ENCODE measurements around the gene DYRK2. TPM values are rescaled to one million over a fixed set of nuclear protein-coding genes. Genes with fewer than 3 reads are reported as not detected.

The DYRK2 gene
- total RNA-seq, 1 donor from 2014 or later = 50.7 TPM

- Histone ChIP-seq H3K27me3 (ENCODE audit: insufficient read depth, low read length) (no peaks in the 10 kb centered on the region), H4K20me1 (ENCODE audit: insufficient read depth, low read length) (no peaks in the 10 kb centered on the region), H3K4me2 (ENCODE audit: low read length) (no peak overlapping the region), H2AFZ (ENCODE audit: low read depth, low read length) (no peak overlapping the region), H3K4me3 (ENCODE audit: insufficient read depth, low read depth, low read length) (no peak overlapping the region), H3K9ac (ENCODE audit: low read length) (no peak overlapping the region), H3K4me1 (ENCODE audit: insufficient read depth, low read length) (no peaks in the 10 kb centered on the region), H3K79me2 (ENCODE audit: insufficient read depth, low read length) (no peaks in the 10 kb centered on the region), H3K27ac (ENCODE audit: low read depth, low read length) (no peak overlapping the region), H3K9me3 (ENCODE audit: insufficient read depth, low read depth, low read length) (no peaks in the 10 kb centered on the region), H3K36me3 (ENCODE audit: insufficient read depth, low read length) (no peaks in the 10 kb centered on the region)
- Mint-ChIP-seq H3K27ac (ENCODE audit: unreplicated experiment) (no peak overlapping the region), H3K9me3 (ENCODE audit: unreplicated experiment) (peaks cover 3% of the 10 kb centered on the region), H3K4me1 (ENCODE audit: low read depth, unreplicated experiment) (no peaks in the 10 kb centered on the region), H3K36me3 (ENCODE audit: low read depth, unreplicated experiment) (peaks cover 3% of the 10 kb centered on the region), H3K4me3 (ENCODE audit: unreplicated experiment) (no peak overlapping the region), H3K27me3 (ENCODE audit: low read depth, unreplicated experiment) (no peaks in the 10 kb centered on the region)
- FAIRE-seq (no peak), DNase-seq (ENCODE audit: low read depth) (no peak)
- TF ChIP-seq CTCF (IDR thresholded peaks at IDR 0.05; ENCODE audit: insufficient read depth, low read depth, low read length) = no peak
Measured at GRCh38 chr12:67690656-67691055, 42.1 kb downstream of the DYRK2 start.

- Histone ChIP-seq H3K4me2 (ENCODE audit: low read length) (no peak overlapping the region), H3K4me1 (ENCODE audit: insufficient read depth, low read length) (no peaks in the 10 kb centered on the region), H3K27ac (ENCODE audit: low read depth, low read length) (no peak overlapping the region), H3K4me3 (ENCODE audit: insufficient read depth, low read depth, low read length) (no peak overlapping the region), H3K79me2 (ENCODE audit: insufficient read depth, low read length) (no peaks in the 10 kb centered on the region), H3K9ac (ENCODE audit: low read length) (no peak overlapping the region), H3K27me3 (ENCODE audit: insufficient read depth, low read length) (no peaks in the 10 kb centered on the region), H2AFZ (ENCODE audit: low read depth, low read length) (no peak overlapping the region), H3K9me3 (ENCODE audit: insufficient read depth, low read depth, low read length) (no peaks in the 10 kb centered on the region), H3K36me3 (ENCODE audit: insufficient read depth, low read length) (no peaks in the 10 kb centered on the region), H4K20me1 (ENCODE audit: insufficient read depth, low read length) (no peaks in the 10 kb centered on the region)
- DNase-seq (ENCODE audit: low read depth) (no peak), FAIRE-seq (no peak)
- Mint-ChIP-seq H3K4me3 (ENCODE audit: unreplicated experiment) (no peak overlapping the region), H3K27ac (ENCODE audit: unreplicated experiment) (no peak overlapping the region), H3K4me1 (ENCODE audit: low read depth, unreplicated experiment) (no peaks in the 10 kb centered on the region), H3K9me3 (ENCODE audit: unreplicated experiment) (peaks cover 3% of the 10 kb centered on the region), H3K27me3 (ENCODE audit: low read depth, unreplicated experiment) (no peaks in the 10 kb centered on the region), H3K36me3 (ENCODE audit: low read depth, unreplicated experiment) (peaks cover 3% of the 10 kb centered on the region)
- TF ChIP-seq EZH2 (IDR thresholded peaks at IDR 0.05; ENCODE audit: insufficient read depth, low read length) (no peak), CTCF (IDR thresholded peaks at IDR 0.05; ENCODE audit: insufficient read depth, low read depth, low read length) (no peak)
Measured at GRCh38 chr12:67691220-67691619, 42.7 kb downstream of the DYRK2 start.

GRCh38 chr12:67692135-67692534, 43.6 kb downstream of the DYRK2 start:
- no peak for DNase-seq (ENCODE audit: low read depth)
- H4K20me1 ChIP-seq (ENCODE audit: insufficient read depth, low read length) = no peaks in the 10 kb centered on the region
- TF ChIP-seq CTCF (IDR thresholded peaks at IDR 0.05; ENCODE audit: insufficient read depth, low read depth, low read length) = no peak
- Mint-ChIP-seq H3K36me3 (ENCODE audit: low read depth, unreplicated experiment) (peaks cover 3% of the 10 kb centered on the region), H3K27me3 (ENCODE audit: low read depth, unreplicated experiment) (no peaks in the 10 kb centered on the region), H3K4me1 (ENCODE audit: low read depth, unreplicated experiment) (no peaks in the 10 kb centered on the region), H3K9me3 (ENCODE audit: unreplicated experiment) (peaks cover 3% of the 10 kb centered on the region), H3K4me3 (ENCODE audit: unreplicated experiment) (no peak overlapping the region), H3K27ac (ENCODE audit: unreplicated experiment) (no peak overlapping the region)
- H3K9me3 ChIP-seq (ENCODE audit: insufficient read depth, low read depth, low read length) = no peaks in the 10 kb centered on the region
- no peak for FAIRE-seq
- H3K9ac ChIP-seq (ENCODE audit: low read length) = no peak overlapping the region
- H3K4me2 ChIP-seq (ENCODE audit: low read length) = no peak overlapping the region
- H3K36me3 ChIP-seq (ENCODE audit: insufficient read depth, low read length) = no peaks in the 10 kb centered on the region
- no peaks in the 10 kb centered on the region for H3K27me3 ChIP-seq (ENCODE audit: insufficient read depth, low read length)
- H3K4me3 ChIP-seq (ENCODE audit: insufficient read depth, low read depth, low read length) = no peak overlapping the region
- H3K79me2 ChIP-seq (ENCODE audit: insufficient read depth, low read length) = no peaks in the 10 kb centered on the region
- no peak overlapping the region for H2AFZ ChIP-seq (ENCODE audit: low read depth, low read length)
- H3K4me1 ChIP-seq (ENCODE audit: insufficient read depth, low read length) = no peaks in the 10 kb centered on the region
- no peak overlapping the region for H3K27ac ChIP-seq (ENCODE audit: low read depth, low read length)
